Stimulated activated CD4-positive, alpha-beta T cell treated with anti-CD3 and anti-CD28 coated beads, Interleukin-15, amount 100 ng/mL, for 1 hour (primary cell): ENCODE data around the gene ALK.

Experiments used
- DNase-seq, 2 donors: peaks; one replicate each; pipeline ENCODE4 v3.0.0-alpha.2; 2020; ENCODE audit warnings: low read depth in 1 of 2, low spot score in 1 of 2

ALK gene

DNA sequence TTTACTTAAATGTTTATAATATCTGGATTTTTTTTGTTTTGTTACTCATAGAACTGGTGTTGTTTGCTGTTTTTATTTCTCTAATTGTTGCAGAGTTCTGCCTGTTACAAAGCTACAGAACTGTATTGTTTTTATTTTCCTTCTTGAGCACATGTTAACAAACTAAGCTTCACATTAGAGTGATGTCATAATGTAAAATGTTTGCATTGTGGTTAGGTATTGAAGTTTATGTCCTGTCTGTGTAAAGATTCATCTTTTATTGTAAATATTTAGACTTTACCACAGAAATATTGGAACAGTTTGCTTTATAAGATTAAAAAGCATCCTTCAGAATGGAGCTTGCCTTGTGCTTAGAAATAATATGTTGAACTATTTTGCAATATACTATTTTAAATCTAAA is 738.5 kb downstream of the ALK start:
- DNase-seq, result no peak

GRCh38 chr2:29182334-29182733 is 739.1 kb downstream of the ALK start:
- no peak for DNase-seq

DNA sequence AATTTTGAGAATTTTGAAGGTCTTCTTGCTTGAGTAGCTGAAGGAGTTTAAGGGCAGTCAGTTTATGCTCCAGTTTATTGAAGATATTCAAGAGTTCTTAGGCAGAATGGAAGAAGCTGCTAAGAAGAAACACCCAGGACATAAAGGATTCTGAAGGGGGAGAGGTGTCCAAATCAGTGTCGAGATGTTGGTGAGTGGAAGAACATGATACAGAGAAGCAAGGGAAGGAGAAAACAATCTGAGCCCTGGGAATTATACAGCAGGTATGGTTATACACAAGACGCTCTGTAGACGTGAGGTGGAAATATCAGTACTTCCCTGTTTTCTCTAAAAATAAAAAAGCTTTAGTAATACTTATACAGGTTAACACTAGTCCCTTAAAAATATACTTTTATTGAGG is 746.0 kb downstream of the ALK start:
- no peak for DNase-seq

DNA sequence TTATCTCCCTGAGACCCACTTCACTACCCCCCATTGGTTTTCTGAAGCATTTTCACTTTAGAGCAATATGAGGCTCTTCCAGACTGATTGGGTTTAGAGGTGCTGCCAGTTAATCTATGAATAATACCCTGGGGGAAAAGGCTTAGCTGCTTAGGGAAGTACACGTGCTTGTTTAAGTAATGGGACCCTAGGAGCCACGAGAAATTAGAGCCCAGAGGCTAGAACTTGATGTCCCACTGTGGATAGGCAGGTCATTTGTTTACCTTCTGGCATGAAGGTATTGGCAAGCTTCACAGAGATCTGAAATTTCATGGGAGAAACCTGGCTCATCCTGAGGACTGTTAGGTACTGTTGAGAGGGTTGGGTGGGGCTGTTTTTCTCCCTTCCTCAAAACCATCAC is 746.4 kb downstream of the ALK start:
- no peak for DNase-seq

DNA sequence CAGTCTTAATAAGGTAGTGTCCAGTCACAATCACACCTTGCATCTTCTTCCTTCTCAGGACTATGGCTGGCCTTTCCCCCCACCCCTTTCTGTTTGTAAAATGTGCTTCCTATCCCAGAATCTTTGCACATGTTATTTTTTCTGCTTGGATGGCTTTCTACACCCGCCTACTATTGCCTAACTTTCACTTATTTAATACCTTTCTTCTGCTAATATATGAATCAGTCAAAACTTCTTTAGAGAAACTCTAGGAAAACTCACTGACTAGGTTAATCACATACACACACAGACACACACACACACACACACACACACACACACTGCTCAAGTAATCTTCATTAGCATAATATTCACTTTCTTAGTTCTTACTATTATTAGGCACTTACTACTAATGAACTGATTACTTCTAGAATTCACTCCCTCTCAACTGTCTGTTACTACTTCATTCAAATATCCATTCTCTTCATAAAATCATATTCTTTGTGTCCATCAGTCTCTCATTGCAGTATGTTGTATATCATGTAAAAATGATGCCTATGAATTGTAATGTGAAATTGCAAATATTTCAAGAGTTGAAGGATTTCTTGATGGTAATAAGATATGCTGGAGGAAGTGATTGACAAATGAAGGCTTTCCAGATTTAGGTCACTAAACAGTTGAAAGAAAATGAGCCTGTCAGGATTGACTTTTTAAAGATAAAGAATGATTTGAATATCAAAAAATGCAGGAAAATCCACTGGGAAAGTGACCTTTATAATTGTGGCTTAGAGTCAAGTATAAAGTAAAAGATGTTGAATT is 754.9 kb downstream of the ALK start:
- DNase-seq, result no peak

DNA sequence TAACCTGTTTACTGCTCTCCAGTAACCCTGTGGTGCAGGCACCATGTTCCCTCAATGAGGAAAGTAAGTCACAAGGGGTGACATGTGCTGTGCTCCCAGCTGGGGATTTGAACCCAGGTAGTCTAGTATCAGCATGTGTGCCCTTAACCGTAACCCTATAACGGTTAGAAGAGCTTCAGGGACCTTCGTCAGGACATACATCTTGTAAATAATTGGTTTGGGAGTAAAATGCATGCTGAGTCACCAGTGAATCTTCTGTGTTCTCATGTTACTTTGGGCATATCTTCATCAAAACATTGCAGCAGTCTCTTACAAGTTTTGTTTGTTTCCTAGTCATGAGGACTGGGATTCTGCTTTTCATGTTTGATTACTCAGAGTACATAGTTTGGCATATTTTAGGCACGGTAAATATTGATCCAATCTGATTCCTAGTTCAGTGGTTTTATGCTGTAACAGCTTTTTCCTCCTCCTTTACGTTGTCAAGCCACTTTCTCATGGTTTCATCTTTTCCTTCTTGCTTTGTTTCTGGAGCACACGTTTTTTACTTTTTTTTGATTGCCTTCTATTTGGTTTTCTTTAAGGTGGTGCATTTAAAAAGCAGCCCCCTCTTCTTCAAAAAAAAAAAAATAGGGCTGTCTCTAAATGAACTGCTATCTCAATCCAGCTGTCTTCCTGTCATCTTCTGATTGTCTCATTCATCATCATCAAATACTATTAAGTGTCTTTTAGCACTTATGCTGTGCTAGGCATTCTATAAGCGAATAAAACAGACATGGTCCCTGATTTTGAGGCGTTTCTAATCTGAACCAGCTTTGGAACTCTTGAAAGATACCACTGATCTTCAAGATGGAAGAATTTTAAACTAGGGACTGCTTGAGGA is 755.8 kb downstream of the ALK start:
- DNase-seq, result no peak

- DNase-seq, result no peak
Measured at GRCh38 chr2:29164091-29164846, 757.1 kb downstream of the ALK start.

DNA sequence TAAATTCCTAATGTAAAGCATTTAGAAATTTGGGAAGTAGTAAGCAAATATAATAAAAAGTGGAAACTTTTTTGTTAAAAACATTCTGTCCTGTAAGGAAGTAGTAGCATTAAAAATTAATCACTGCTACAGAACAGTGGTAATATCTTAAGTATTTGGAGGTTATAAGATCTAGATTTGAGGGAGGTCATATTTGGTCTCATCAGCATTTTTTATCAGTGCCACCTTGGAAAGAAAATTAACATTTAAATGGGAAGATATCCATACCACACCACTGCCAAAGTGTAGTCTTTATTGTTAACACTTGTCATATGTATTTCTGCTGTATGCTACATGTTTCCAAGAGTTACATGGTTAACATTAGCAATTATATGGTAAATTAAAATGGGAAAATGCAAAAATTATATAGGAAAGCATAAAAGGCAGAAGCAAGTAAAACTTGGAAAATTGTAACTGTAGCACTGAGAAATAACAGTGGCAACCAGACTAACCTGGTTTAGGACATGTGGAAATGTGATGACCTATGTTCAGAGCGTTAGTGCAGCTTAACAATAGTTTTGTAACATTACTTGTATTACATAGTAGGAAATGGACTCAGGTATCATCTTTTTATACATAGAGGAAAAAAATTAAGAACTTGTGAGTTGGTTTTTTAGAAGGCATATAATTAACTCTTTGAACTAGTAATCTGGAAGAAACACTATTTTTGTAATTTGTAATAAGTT is 759.0 kb downstream of the ALK start:
- DNase-seq, result no peak

DNA sequence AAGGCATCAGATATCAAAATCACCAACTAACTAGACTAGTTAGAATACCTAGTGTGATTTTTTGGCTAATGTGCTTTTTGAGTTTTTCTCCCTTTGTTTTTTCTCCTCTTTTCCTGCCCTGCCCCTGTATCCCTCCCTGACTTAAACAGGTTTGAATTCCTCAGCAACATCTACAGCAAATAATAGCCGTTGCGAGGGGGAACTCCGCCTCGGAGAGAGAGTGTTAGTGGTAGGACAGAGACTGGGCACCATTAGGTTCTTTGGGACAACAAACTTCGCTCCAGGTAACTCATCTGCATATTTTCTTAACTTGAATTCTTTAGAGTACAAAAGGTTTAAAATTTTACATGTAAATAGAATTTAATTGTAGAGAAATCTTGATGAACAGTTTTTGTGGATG is 761.2 kb downstream of the ALK start:
- no peak for DNase-seq

GRCh38 chr2:29159125-29159524 is 762.3 kb downstream of the ALK start:
- no peak for DNase-seq

DNA sequence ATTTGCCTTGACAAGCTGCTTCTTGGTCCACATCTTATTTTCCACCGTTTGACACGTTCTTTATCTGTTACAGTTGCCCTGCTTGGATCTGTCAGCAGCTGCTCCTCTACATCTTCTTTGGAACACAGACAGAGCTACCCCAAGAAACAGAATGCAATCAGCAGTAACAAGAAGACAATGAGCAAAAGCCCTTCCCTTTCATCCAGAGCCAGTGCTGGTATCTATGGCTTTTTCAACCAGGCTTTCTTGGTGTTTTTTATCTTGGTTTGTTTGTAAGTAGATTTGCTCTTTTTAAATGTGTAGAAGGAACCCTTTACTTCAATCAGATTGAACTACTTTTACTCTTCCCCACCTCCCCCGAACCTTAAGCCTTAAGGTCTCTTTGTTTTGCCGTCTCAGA is 764.3 kb downstream of the ALK start:
- no peak for DNase-seq

DNA sequence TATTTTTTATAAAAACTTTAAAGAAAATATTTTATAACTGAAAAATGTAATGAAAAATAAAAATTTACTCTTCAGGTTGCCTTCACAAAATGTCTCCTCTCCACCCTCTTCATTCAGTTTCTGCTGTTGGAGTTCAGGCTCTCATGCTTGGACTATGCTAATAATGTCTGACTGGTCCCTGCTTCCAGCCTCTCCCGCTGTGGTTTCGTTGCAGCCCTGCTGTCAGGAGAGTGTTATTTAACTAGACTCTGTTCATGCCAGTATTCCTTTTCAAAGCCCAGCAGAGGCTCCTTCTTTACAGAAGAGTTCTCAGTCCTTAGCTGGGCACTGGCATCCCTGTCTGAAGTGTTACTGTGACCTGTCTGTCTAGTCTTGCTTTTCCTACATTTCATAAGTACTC is 765.8 kb downstream of the ALK start:
- no peak for DNase-seq

- no peak for DNase-seq
Measured at GRCh38 chr2:29154610-29155009, 766.8 kb downstream of the ALK start.

DNA sequence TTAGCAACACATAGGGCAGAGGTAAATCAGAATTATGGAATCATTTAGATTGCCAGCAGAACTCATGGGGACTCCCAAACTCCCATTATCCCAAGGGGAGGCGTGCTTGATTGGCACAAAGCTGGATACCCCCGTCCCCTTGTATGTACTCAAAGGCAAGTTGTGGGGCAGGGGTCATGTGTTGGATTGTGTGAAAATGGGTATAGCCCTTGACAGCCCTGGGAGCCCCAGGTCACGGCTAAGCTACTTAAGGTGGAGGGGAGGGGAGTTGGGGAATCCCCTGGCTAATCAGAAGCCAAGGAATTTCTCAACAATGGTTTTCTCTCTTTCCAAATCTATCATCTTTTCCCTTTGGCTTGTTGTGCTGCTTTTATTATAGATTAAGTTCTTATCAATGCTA is 773.4 kb downstream of the ALK start:
- DNase-seq, result no peak

GRCh38 chr2:29146197-29146596 is 775.2 kb downstream of the ALK start:
- DNase-seq, result no peak

- DNase-seq, result no peak
Measured at GRCh38 chr2:29143657-29144056, 777.7 kb downstream of the ALK start.
